ENCODE data around the gene ROBO1.

Gene ROBO1

DNA sequence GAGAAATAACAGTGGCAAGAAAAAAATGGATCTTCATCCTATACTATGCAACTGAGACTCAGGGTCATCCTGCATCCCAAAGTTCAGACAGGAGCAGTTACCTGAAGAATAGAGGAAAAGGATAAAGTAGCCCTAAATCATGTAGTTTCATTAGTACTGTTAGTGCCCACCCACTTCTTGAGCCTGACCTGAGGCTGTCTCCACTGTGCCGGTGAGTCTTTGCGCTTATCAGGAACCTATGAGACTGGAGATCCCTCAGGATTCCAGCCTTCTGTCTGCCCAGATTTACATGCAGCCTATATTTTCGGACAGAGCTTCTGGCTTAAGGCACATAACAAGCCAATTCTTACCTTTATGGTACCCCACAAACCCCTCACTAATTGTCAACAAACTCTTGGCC lies 791.6 kb downstream of the ROBO1 start:
- DNase-seq (ENCODE audit: low read depth), result no peak

DNA sequence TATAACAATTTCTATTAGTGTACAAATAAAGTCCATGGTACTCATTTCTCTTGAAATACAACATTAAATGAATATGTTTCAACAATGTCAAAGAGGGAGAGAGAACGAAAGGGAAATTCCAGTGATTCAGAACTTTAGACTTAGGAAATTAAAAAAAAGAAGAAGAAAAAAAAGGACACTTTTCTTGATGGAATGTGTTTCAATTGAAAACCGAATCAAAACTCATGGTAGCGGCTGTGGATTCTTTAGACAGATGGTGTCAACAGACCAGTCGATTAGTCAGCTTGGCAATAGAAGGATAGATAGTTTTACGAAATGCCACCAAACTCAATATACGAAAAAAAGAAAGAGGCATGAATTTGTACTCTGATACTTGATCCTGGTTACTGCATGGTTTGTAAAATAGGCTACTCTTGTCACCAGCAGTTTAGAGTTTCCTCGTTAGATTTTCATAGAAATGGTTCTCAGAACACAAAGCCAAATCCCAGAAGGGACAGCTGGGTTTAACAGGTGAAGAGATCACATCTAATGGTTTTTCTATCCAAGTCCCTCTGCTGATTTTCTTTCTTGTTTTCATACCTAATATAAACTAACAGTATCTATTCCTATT lies 793.5 kb downstream of the ROBO1 start:
- no peak for DNase-seq (ENCODE audit: low read depth)

DNA sequence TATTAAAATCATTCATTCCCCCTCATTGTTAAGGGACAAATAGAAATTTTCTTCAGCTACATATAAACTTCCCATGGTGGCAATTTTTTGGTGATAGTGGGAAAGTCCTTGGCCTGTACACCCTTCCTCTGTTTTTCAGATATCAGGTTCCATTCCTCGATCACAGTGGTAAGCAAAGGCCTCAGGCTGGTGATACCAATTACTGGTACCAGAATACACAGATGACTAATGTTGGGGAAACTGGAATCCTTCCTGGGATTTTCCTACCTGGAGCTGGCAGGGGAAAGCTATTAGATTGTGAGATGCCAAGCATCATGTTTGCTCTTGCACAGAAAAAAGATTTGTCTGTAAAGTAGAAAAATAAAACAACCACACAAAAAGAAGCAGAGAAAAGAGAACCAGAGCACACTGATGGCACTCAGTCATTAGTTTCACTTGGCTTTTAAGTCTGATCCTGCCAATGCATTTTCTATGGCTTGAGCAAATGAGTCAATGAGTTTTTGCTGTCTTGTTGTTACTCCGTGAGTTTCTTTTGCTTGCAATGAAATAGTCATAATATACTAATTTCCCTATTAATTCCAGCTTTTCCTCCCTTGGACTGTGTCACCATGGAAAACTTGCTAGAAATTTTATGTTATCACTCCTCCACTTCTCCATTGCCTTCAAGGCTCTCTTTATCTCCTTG lies 795.0 kb downstream of the ROBO1 start:
- DNase-seq (ENCODE audit: low read depth), result no peak

DNA sequence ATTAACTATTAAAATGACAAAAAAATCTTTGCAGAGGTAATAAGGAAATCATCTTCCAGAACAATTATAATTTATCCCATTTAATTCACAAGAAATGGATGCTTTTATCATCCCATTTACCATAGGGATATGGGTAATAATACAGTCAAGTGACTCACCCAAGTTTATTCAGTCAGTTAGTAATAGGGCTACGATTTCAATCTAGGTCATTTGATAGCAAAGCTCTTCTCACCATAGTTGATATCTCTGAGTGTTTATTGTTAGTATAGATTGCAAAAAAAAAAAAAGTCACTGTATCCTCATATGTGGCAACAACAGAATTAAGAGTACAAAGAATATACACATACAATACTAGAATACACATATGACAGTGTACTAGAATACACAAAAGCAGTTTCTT lies 797.1 kb downstream of the ROBO1 start:
- no peak for DNase-seq (ENCODE audit: low read depth)

DNA sequence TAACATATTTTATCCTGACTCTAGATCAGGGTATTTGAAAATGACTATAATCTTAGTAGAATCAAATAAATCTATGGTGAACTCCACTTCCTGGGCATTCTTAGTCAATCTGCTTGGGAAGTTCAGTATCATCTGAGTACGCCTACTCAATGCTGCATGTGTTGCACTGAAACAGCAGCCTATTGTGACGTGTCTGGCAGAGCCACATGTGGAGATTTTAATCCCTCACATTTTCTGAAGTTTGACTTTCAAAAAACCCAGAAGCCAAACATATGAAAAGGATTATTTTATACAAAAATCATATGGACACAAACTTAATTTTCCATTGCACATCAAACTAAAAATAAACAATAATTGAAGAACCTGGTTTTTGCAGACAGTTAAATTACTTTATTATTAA lies 798.3 kb downstream of the ROBO1 start:
- no peak for DNase-seq (ENCODE audit: low read depth)

DNA sequence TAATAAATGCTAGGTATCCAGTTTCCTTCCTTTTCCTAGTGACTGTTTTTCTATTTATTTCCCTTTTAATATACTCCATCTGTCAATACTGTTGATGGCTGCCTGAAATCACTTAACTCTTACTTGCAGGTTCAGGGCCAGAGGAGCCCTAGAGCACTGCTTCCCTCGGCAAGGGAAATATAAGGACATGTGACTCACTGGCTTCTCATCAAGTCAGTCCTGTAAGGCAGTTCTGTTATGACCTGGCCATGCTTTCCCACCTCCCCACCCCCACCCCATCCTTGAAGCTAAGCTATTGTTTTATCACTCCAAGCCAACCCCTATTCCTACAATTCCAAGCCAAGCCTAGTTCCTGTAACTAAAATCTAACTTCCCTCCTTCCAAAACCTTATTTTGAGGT lies 800.7 kb downstream of the ROBO1 start:
- no peak for DNase-seq (ENCODE audit: low read depth)

DNA sequence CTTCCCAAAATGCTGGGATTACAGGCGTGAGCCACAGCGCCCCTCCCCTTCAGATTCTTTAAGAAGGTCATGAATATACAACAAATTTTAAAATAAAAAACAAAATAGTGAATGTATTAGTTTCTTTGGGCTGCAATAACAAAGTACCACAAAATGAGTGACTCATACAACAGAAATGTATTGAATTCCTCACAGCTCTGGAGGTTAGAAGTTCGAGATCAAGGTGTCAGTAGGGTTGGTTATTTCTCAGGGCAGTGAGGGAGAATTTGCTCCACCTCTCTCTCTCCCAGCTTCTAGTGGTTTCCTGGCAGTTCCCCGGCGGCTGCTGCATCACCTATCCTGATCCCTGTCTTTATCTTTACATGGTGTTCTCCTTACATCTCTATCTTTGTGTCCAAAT lies 804.0 kb downstream of the ROBO1 start:
- DNase-seq (ENCODE audit: low read depth), result no peak

DNA sequence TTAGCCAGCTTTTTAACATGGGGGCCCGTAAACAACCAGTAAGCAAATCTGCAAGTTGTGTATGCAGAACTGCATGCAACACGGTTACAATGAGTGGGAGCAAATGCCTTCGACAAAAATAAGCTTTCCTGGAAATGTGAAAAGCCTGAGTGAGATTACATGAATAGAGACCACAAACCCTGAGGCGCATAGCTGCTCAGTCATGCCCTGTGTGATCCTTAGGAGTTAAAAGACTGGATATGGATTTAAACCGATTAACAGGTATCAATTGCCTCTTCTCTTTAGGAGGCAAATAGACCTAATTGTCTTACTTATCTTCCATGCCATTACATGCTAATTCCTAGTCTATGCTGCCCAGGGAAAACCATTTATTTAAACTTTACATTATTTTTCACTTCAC lies 810.3 kb downstream of the ROBO1 start:
- DNase-seq (ENCODE audit: low read depth), result no peak

DNA sequence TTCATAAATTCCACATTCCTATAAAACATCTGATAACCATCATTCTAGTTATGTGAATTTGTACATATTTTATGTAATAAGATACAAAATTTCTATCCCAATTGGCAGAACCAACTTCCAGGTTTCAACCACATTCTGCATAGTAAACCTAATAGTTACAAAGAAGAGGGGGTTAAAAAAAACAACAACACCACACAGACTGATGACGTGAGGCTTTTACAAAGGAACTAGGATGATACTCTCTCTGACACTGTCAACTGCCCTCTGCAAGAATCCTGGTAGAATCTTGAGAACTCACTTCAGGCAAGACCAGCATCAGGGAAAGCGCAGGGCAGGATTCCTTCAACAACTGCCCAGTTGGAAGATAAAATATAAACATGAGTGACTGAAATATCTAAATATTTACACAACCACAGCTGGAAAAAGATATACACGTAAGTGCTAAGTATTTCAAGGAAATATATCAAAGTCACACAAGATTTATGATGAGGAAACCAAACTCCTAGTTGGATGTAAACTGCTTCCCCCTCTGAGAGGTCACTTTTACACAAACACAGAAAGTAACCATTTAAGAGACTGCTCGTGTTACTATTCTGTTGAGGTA lies 816.4 kb downstream of the ROBO1 start:
- DNase-seq (ENCODE audit: low read depth), result no peak

DNA sequence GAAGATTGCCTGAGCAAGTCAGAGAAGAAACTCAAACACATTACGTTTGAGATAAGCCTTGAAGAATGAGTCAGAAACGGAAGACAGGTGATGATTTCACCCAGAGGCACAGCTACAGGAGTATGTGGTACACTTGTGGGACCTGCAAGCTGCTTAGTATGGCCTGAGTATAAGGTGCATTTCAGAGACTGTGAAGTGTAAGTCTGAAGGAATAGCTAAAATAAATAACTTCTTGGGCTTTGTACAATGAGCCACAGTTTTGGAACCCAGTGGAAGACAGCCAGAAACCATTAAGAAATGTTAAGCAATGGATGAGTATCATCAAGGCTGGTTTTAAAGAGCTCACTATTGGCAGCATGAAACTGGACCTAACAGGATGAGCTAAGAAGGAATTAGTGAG lies 826.2 kb downstream of the ROBO1 start:
- no peak for DNase-seq (ENCODE audit: low read depth)

DNA sequence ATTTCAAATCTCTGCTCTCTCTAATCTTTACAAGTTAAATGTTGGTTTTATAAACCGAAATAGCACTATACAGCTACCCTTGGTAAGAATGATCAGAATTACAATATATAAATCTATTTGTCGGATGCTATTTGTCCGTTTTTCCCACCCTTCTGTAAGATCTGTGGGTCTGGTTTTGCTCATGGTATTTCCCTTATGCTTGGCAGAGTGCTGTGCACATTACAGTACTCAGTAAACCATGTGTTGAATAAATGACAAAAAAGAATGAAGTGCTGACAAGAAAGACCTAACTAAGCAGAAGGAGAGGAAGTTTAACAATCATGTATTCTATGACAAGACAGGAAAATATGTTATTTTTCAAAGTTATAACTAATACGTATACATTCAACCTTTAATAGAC lies 827.2 kb downstream of the ROBO1 start:
- no peak for DNase-seq (ENCODE audit: low read depth)

DNA sequence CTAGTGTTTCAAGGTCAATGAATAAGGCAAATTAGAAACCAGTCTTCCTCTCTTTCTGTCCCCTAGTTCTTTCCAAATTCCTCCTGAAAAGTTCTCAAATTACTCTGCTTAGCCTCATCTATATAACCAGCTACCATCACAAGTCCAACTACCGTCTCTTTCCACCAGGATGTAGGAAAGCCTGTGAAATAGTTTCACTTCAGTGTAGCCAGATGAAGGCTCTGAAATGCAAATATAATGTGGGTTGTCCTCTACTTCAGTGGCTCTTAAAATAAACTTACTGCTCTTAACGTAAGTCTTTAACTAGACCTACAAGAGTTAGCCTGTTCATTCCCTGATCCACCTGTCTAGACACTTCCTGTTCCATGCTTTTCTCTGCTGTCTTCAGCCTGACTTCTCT lies 827.7 kb downstream of the ROBO1 start:
- no peak for DNase-seq (ENCODE audit: low read depth)

DNA sequence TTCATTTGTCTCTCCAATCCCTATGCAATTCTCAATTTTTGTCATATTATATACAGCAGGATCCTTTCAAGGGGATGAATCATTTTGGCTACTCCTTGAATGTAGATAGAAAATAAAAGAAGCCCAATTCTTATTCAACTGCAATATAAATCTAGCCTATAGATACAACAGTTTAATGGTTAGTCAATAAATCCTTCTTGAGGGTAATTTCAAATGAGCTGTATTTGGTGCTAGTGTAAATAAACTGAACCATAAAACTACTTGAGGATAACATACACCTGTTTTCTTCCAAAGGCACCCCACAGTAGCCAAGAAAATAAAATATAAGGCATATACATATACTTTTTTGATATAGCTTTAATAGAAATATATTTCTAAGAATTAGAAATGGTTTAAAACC lies 830.3 kb downstream of the ROBO1 start:
- no peak for DNase-seq (ENCODE audit: low read depth)

DNA sequence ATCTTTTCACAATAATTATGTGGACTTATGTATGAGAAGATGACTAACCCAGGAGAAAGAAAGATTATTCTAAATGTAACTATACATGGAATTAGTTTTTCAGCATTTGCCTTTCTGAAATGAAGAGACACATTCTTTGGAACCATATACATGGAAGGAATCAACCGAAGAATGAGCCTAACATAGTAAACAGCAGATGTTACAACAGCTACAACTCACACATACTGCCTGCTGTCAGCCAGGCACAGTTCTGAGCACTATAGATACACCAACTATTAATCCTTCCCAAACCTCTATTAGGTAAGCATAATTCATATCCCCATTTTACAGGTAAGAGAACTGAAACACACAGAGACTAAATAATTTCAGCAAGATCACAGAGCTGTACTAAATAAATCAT lies 840.0 kb downstream of the ROBO1 start:
- no peak for DNase-seq (ENCODE audit: low read depth)

DNA sequence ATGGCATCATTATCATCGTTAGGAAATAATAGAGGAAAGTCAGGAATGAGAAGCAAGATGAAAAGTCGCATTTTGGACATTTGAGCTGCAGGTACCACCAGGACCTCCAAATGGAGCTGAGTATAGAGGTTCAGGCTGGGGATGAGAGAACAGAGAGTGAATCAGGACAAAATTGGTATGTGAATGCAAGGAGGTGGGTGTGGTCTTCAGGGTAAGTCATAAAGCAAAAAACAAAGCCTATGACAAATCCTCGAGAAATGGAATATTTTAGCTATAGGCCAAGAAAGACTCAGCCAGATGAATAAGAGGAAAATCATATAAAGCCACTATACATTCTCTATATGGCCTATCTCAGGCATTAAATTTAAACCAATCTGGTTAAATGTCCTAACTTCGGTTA lies 841.3 kb downstream of the ROBO1 start:
- no peak for DNase-seq (ENCODE audit: low read depth)

DNA sequence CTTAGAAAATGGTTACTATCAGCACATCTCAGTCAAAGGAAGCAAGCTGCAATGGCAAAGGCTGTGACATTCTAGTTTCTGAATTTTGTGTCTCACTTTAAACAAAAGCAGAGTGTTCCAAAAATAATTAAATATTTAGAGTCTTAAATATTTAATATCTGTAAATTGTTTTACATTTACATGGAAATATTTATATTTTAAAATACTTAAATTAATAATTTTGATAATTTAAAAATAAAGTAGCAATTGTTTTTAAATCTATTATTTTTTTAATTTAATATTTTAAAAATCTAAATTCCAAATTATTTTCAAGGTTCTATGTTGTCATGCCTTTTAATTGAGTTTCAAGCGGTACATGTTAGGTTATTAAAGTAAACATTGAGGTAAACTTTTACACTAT lies 843.1 kb downstream of the ROBO1 start:
- no peak for DNase-seq (ENCODE audit: low read depth)

DNA sequence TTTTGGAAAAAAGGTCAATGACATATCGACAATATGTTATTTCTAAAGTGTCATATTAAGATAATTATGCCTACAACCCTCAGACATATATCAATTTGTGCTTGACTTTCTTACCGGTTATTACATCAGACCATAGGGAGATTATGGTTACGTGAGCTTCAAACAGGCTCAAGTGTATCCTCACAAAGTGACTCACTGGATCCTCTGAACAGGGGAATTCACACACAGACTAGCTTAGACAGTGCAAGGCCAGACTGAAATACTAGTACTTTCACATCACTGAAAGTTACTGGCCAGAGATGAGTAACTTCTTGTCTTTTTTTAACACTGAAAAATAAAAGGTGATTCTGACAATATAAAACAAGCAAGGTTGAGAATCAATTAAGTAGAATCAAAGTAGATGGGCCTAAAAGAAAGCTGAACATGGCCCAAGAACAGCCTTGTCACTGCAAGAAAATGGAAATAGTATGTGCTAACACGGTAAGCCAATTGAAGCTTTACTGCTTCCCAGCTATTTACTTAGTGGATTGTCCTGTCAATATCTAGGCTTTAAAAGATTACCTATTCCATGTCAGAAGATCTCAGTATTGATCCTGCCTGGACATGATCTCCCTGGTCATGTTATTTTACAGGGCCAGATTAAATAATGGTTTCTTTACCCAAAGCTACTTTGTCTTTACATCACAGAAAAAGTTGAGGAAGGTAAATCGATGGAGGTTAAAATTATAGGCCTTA lies 848.6 kb downstream of the ROBO1 start:
- DNase-seq (ENCODE audit: low read depth), result no peak

DNA sequence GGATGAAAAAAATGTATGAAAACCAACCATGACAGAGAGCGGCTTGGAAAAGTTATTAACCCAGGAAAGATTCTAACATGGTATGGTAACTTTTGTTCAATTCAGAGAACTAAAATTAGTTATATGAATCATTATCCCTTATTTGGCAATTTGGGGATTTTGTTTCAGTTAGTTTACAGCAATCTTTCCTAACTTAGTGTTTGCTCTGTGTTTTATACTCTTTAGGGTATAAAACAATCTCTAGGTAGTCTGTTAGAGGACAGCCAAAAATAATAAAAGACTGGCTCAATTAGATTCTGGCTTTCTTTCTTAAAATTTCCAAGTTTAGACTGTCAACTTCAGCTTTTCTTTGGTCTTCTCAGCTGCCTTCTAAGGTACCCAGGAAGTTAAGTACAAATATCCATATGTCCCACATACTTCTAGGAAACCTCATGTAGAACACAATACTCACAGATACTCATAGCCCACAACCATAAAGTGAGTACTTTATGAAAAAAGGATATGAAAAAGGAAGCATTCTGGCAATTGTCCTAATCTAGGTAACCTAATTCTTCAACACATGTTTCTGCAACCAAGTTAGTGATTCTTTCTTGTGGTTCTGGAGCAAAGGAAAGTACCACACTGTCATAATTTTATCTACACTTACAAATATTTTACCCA lies 849.3 kb downstream of the ROBO1 start:
- DNase-seq (ENCODE audit: low read depth), result no peak

DNA sequence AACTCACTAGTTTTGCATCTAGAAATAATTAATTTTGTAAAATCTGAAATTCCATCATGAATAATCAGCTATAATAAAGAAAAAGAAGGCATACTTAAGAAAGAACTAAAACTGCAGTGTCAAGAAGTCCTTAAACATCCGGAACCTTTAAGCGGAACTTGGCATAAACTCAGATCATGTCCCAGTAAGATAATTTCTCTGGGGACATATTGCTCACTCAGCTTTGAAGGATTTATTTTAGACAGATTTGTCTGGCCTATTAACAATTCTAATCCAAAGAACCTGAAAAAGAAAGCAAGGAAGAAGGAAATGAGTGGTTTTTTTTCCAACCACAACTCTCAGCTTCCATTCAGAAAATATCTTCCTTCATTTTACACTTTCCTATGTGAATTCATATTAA lies 850.3 kb downstream of the ROBO1 start:
- DNase-seq (ENCODE audit: low read depth), result no peak

DNA sequence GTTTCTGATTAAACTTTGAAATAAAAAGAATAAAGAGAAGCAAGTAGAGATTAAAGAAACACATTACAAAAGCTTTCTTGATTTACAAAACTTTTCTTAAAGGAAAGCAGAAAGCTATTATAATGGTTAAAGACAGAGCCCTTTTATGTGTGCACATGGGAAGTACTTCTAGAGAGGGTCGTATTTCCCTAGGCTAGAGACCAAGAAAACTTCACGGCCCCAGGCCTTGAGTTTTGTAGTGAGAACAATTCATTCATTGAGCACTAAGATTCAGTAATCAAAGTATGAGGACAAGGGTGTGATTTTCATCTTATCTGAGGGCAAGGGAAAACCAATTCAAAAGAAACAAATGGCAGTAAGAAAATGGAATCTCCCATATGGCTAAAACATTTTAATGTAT lies 854.1 kb downstream of the ROBO1 start:
- DNase-seq (ENCODE audit: low read depth), result no peak

DNA sequence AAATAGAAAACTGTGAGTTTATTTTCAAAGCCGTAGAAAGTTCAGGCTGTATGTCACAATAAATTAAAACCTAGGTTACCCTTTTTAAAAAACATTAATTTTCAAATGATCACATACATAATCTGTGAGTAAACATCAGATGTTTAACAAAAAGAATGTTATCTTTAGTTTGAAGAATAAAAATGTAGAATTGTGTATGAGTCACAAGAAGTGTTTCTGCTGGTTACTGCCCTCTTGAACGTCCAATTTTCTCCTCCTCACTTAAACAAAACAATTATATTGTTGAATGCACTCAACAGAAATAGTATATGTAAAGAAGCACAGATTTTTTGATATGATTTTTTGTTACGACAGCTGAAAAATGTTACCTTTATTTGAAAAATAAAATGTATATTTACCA lies 855.1 kb downstream of the ROBO1 start:
- DNase-seq (ENCODE audit: low read depth), result no peak

DNA sequence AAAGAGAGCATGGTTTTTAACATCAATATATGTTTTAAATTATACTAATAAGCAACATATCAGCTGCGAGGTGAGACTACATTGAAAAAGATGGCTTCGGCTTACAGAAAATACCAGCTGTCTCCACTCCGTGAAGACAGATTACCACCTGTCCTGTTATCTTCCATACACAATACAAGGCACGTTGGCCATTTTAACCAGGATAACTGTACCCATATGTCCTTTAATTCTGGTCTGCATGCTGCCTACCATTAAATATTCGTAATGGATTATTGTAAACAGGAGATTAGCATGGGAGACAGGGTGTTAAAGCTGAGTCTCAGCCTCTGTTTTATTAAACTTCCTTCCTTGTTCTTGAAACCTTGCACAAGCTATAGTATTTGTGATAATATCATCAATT lies 855.5 kb downstream of the ROBO1 start:
- no peak for DNase-seq (ENCODE audit: low read depth)

DNA sequence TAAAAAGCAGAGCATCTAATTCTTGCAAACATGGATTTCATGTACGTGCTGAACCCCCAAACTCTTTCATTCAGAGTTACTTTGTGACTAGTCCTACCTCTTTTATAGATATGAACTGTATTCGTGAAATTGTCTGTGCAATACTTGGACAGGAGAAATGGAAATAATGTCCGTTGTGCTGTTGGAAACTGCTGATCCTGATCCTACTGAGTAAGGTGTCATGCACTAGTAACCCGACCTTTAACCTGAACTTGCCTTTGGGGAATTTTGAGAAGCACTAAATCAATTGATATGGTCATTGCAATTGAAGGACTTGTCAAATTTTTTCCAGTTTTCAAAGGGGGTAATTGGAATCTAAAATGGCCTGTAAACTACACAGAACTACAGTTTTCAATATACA lies 856.4 kb downstream of the ROBO1 start:
- DNase-seq (ENCODE audit: low read depth), result no peak
